Stimulated activated CD4-positive, alpha-beta T cell treated with anti-CD3 and anti-CD28 coated beads, Interleukin-12 subunit alpha, Interleukin-12 subunit beta, amount 100 ng/mL, for 24 hours (primary cell): ENCODE measurements around the gene ALDH3B1.
A peak's percentile ranks its signal among the peaks of the same experiment; 100 is the strongest.
"Not testable (repeated sequence)": the region's sequence is repeated elsewhere in the genome, so short reads cannot be mapped to it uniquely, and the experiment has no call there.

ENCODE experiments used
- DNase-seq, 2 experiments: peaks; one replicate each; pipeline ENCODE4 v3.0.0-alpha.2; 2020; ENCODE audit warnings: low read depth in 2 of 2

ALDH3B1 gene

GRCh38 chr11:68010090-68011041, at the start of gene ALDH3B1:
Gene ALDH3B1 (plus strand): TSS chr11:68010327. CDS start chr11:68015298, 4,971 bp downstream.
- no peak for DNase-seq

DNA sequence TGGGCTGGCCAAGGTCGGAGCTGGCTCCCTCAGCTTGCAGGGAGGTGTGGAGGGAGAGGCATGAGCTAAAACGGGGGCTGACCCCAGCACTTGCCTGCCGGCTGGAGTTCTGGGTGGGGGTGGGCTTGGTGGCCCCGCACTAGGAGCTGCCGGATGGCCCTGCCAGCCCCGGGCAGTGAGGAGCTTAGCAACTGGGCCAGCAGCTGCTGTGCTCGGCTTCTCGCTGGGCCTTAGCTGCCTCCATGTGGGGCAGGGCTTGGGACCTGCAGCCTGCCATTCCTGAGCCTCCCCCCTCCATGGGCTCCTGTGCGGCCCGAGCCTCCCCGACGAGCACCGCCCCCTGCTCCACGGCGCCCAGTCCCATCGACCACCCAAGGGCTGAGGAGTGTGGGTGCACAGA, 46.9 kb upstream of the ALDH3B1 start:
- DNase-seq = not testable (repeated sequence)

DNA sequence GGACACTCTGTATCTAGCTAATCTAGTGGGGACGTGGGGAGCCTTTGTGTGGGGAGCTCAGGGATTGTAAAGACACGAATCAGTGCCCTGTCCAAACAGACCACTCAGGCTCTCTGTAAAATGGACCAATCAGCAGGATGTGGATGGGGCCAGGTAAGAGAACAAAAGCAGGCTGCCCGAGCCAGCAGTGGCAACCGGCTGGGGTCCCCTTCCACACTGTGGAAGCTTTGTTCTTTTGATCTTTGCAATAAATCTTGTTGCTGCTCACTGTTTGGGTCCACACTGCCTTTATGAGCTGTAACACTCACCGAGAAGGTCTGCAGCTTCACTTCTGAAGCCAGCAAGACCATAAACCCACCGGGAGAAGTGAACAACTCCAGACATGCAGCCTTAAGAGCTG, 46.2 kb upstream of the ALDH3B1 start:
- not testable (repeated sequence) for DNase-seq

GRCh38 chr11:67964746-67965145, 45.4 kb upstream of the ALDH3B1 start:
- not testable (repeated sequence) for DNase-seq

DNA sequence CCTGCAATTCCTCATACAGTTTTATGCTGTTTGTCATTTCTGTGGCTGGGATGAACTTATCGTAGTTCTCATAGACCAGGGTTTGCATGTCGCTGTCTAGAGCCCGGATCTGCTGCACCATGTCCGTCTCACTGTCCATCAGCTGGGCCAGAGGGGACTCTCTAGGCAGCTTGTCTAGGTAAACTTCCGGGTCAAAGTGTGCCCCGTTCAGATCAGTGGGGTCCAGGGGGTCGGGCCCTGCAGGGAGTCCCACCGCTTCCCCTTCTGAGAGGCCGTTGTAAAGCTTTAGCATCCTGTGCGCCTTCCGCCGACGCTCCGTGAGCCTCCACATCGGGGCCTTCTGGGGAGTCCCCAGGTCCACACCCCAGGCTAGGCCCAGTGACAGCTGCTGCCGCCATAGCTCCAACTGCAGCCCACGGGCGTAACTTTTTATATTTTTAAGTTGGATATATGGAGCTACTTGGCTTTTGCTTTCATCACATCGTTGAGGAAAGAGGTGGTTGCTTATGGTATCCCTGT, 44.2 kb upstream of the ALDH3B1 start:
- DNase-seq = not testable (repeated sequence)

DNA sequence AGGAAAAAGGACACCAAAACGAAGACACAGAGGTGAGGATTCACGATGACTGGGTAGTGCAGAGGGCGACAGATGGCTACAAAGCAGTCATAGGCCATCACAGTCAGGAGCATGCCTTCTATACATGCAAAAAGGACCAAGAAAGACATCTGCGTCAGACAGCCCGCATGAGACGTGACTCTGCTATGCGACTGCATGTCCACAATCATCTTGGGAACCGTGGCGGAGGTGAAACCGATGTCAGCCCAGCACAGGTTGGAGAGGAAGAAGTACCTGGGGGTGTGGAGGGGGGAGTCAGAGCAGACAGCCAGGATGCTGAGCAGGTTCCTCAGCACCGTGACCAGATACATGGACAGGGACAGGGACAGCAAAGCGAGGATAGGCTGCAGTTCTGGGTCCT, 35.4 kb upstream of the ALDH3B1 start:
- DNase-seq = not testable (repeated sequence)

GRCh38 chr11:67978766-67979418, 31.2 kb upstream of the ALDH3B1 start:
- DNase-seq = not testable (repeated sequence)

GRCh38 chr11:67981226-67981625, 28.9 kb upstream of the ALDH3B1 start:
- not testable (repeated sequence) for DNase-seq

- DNase-seq = not testable (repeated sequence)
Observed at GRCh38 chr11:67982255-67982857, 27.8 kb upstream of the ALDH3B1 start.

DNA sequence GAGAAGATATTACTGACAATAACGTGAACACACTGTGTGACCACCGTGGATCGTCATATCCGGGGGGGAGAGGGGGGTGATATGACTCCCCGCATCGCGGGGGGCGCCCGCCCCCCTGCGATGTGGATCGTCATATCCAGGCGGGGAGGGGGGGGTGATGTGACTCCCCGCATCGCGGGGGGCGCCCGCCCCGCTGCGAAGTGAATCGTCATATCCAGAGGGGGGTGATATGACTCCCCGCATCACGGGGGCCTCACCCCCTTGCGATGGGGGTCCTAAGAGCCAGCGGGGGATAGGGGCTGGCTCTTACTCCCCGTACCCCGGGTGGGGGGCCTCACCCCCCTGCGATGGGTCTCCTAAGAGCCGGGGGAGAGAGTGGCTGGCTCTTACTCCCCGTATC, 26.2 kb upstream of the ALDH3B1 start:
- no peak for DNase-seq

DNA sequence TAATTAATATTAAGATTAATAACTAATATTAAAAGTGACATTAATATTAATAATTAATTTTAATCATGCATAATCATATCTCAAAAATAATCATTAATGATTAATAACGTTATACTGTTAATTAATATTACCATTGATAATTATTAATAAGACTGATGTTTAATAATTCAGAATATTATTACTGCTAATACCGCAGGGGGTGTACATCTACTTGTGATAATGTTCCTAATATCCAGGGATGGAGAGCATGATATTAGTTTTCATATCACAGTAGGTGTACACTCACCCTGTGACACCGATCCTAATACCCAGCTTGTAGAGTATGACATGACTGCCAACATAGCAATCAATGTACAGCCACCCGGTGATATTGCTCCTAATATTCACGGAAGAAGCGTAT, 24.8 kb upstream of the ALDH3B1 start:
- not testable (repeated sequence) for DNase-seq

- DNase-seq = not testable (repeated sequence)
Observed at GRCh38 chr11:67990546-67991346, 19.4 kb upstream of the ALDH3B1 start.

DNA sequence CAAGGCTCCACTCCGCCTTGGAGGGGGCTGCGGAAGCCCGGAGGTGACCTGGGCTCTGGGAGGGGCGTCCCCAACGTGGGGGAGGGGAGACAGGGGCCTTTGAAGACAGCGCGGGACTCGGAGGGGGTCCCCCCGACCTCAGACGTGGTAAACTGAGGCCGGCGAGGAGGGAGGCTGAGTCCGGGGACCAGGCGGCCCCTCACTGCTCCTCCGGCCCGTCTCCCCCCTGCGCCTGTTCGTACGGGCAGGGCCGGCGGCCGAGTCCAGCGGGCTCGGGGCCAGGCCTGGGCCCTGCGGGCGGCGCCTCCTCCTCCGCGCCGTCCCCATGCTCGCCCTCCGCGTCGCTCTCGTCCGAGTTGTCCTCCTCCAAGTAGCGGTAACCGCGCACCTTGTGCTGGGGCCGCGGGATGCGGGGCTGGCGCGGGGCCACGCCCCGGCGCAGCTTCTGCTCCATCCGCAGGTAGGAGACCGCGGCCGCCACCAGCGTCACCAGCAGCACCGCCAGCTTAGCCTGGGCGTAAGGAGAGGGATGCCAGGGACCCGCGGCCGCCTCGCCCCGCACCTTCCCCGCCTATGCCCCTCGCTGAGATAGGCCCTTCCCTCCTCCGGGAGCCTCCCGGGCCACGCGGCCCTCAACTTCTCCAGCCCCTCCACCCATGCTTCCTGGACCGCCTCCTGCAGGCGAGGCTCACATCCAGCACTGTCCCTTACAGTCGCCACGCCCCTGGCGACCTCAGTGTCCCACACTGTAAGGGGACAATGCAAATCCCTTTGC, 18.6 kb upstream of the ALDH3B1 start:
- DNase-seq = not testable (repeated sequence)

- DNase-seq = peak in 1 of 2 experiments; percentile 23
Observed at GRCh38 chr11:67993821-67994220, 16.3 kb upstream of the ALDH3B1 start.

DNA sequence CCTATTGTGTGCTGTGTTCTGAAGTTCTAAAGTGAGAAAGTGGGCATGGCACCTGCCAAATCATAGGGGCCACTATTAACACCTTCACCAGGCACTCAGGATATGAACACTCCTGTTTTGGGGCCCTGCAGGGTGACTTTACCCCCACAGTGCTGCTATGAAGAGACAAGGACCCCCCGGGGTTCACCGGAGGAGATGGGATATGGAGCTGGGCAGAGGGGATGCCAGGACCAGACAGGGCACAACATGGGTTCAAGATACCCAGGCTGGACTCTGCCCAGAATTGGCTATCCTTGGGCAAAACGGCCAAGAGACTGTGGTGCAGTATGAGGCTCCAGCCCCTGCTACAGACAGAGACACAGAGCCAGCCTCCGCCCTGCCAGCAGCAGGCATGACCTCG, 15.7 kb upstream of the ALDH3B1 start:
- DNase-seq = not testable (repeated sequence)

DNA sequence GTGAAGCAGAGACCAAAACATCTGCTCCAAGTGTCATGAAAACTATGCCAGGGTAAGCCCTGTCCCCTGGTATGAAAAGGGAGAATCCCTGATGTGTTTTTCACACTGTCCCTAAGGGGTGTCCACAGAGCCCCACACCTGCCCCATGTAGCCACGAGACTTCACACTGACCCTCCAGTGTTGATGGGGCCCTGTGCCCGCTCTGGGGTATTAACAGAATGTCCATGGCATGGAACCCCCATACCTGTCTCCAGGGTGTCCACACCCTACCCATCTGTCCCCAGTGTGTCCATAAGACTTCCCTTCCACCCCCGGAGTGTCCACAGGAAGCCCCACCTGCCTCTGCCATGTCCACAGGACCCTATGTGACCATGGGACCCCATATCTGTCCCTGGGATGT, 15.0 kb upstream of the ALDH3B1 start:
- not testable (repeated sequence) for DNase-seq

GRCh38 chr11:67995579-67995978, 14.5 kb upstream of the ALDH3B1 start:
- not testable (repeated sequence) for DNase-seq

- no peak for DNase-seq
Observed at GRCh38 chr11:67996051-67996450, 14.1 kb upstream of the ALDH3B1 start.

DNA sequence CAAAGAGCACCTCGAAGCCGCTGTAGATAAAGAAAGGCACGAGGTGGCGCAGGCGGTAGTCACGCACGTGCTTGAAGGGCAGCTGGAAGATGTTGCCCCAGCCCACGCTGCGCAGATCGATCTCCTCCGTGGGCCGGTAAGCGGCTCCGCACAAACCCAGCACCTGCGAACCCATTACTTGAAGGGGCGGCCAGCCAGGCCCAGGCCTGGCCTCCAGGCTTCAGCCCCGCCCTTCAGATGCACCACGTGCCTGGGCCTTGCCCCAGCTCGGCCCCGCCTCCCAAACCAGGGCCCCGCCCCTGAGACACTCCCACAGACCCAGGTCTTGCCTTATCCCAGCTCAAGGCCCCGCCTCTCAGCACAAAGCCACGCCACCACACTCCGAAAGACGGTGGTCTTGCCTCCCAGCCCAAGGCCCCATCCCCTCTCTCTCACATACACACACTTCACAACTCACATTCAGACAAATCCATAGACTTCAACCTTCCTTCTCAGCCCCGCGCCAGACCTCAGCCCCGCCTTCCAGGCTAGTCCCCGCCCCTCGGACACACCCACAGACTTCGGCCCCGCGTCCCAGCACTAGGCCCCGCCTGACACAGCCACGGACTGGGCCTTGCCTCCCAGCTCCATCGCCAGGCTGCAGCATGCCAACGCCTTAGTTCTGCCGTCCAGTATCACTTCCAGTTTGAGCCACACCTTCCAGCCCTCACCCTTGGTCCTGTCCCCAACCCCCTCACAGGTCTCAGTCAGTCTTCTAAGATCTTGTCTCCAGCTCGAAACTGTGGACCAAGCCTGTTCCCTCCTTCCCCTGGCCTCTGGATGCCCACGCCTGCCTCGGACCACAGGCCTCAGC, 13.3 kb upstream of the ALDH3B1 start:
- DNase-seq = peak in 1 of 2 experiments; percentile 44
